ENCODE measurements around the gene SNX7.

DNA sequence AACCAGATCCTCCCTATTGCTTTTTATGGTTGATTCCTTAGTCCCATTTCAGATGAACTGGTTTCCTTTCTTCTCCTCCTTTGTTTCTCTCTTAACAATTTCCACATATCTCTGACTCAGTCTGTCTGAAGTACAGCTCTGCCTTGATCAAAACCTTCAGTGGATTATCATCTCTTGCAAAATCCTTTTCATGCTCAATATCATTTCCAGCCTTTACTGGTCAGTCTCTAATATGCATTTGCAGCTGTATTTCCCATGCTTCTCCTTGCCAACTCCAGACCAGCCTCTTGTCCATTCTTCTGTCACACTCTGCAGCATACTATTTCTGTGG is 72.2 kb downstream of the SNX7 start:
- TF ChIP-seq, protein P1, sequence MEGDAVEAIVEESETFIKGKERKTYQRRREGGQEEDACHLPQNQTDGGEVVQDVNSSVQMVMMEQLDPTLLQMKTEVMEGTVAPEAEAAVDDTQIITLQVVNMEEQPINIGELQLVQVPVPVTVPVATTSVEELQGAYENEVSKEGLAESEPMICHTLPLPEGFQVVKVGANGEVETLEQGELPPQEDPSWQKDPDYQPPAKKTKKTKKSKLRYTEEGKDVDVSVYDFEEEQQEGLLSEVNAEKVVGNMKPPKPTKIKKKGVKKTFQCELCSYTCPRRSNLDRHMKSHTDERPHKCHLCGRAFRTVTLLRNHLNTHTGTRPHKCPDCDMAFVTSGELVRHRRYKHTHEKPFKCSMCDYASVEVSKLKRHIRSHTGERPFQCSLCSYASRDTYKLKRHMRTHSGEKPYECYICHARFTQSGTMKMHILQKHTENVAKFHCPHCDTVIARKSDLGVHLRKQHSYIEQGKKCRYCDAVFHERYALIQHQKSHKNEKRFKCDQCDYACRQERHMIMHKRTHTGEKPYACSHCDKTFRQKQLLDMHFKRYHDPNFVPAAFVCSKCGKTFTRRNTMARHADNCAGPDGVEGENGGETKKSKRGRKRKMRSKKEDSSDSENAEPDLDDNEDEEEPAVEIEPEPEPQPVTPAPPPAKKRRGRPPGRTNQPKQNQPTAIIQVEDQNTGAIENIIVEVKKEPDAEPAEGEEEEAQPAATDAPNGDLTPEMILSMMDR (IDR thresholded peaks at IDR 0.05; ENCODE audit: insufficient read depth, low read length, poor library complexity, severe bottlenecking): no peak
- TF ChIP-seq EZH2phosphoT487 (conservative IDR thresholded peaks at IDR 0.05; ENCODE audit: low read length): no peak

Data from SU-DHL-6 (cell line).